Effector memory CD4-positive, alpha-beta T cell (primary cell): ENCODE data around the gene HABP2.

ENCODE experiments used
- DNase-seq, 3 donors: peaks; one replicate each; pipeline ENCODE4 v3.0.0-alpha.2; 2020
- H3K27ac ChIP-seq: 2 replicates; pipeline ENCODE4 v1.7.0; 2013; ENCODE audit warnings: mild to moderate bottlenecking, low read length, moderate library complexity; ENCODE audit not compliant: insufficient read depth, poor library complexity, severe bottlenecking
- H3K27me3 ChIP-seq: replicated peaks from 2 replicates; pipeline ENCODE4 v1.7.0; 2013; ENCODE audit warnings: mild to moderate bottlenecking, low read length; ENCODE audit not compliant: insufficient read depth, control insufficient read depth, poor library complexity, severe bottlenecking
- H3K36me3 ChIP-seq: 2 replicates; pipeline ENCODE4 v1.7.0; 2013; ENCODE audit warnings: mild to moderate bottlenecking, low read length, moderate library complexity; ENCODE audit not compliant: control insufficient read depth, insufficient read depth
- H3K4me1 ChIP-seq: 2 replicates; pipeline ENCODE4 v1.7.0; 2013; ENCODE audit warnings: low read length, mild to moderate bottlenecking; ENCODE audit not compliant: control insufficient read depth, insufficient read depth, poor library complexity, severe bottlenecking
- H3K4me3 ChIP-seq: 2 replicates; pipeline ENCODE4 v1.7.0; 2013; ENCODE audit warnings: low read length, low read depth, mild to moderate bottlenecking; ENCODE audit not compliant: insufficient read depth, poor library complexity, severe bottlenecking
- H3K9me3 ChIP-seq: 2 replicates; pipeline ENCODE4 v1.7.0; 2013; ENCODE audit warnings: mild to moderate bottlenecking, low read length, moderate library complexity; ENCODE audit not compliant: control insufficient read depth

Gene HABP2

GRCh38 chr10:113538151-113538550, 14.7 kb upstream of the HABP2 start:
- Histone ChIP-seq H3K4me3 (no peak overlapping the region), H3K27ac (no peak overlapping the region), H3K36me3 (no peaks in the 10 kb centered on the region), H3K4me1 (no peaks in the 10 kb centered on the region), H3K9me3 (no peaks in the 10 kb centered on the region), H3K27me3 (no peaks in the 10 kb centered on the region)
- no peak for DNase-seq

- H3K36me3 ChIP-seq: no peaks in the 10 kb centered on the region
- no peak for DNase-seq
- no peaks in the 10 kb centered on the region for H3K27me3 ChIP-seq
- no peaks in the 10 kb centered on the region for H3K9me3 ChIP-seq
- H3K4me3 ChIP-seq: no peak overlapping the region
- no peaks in the 10 kb centered on the region for H3K4me1 ChIP-seq
- H3K27ac ChIP-seq: no peak overlapping the region
These were observed 13.1 kb upstream of the HABP2 start for GRCh38 chr10:113539789-113540188.

GRCh38 chr10:113540845-113541548, 11.9 kb upstream of the HABP2 start:
- DNase-seq: no peak
- H3K4me3 ChIP-seq: no peak overlapping the region
- no peaks in the 10 kb centered on the region for H3K36me3 ChIP-seq
- H3K27me3 ChIP-seq: no peaks in the 10 kb centered on the region
- H3K9me3 ChIP-seq: no peaks in the 10 kb centered on the region
- H3K4me1 ChIP-seq: no peaks in the 10 kb centered on the region
- H3K27ac ChIP-seq: no peak overlapping the region

- no peaks in the 10 kb centered on the region for H3K4me1 ChIP-seq
- no peak for DNase-seq
- H3K36me3 ChIP-seq: no peaks in the 10 kb centered on the region
- H3K27ac ChIP-seq: no peak overlapping the region
- no peak overlapping the region for H3K4me3 ChIP-seq
- no peaks in the 10 kb centered on the region for H3K27me3 ChIP-seq
- H3K9me3 ChIP-seq: no peaks in the 10 kb centered on the region
These were observed 11.3 kb upstream of the HABP2 start for GRCh38 chr10:113541549-113541927.

- Histone ChIP-seq H3K27me3 (no peaks in the 10 kb centered on the region), H3K36me3 (no peaks in the 10 kb centered on the region), H3K27ac (no peak overlapping the region), H3K4me1 (no peaks in the 10 kb centered on the region), H3K4me3 (no peak overlapping the region), H3K9me3 (no peaks in the 10 kb centered on the region)
- no peak for DNase-seq
These were observed 9.5 kb upstream of the HABP2 start for GRCh38 chr10:113543107-113543955.

GRCh38 chr10:113544392-113544791, 8.5 kb upstream of the HABP2 start:
- no peak for DNase-seq
- no peaks in the 10 kb centered on the region for H3K27me3 ChIP-seq
- H3K4me3 ChIP-seq: no peak overlapping the region
- H3K4me1 ChIP-seq: no peaks in the 10 kb centered on the region
- no peaks in the 10 kb centered on the region for H3K9me3 ChIP-seq
- no peaks in the 10 kb centered on the region for H3K36me3 ChIP-seq
- no peak overlapping the region for H3K27ac ChIP-seq

GRCh38 chr10:113547426-113547825, 5.4 kb upstream of the HABP2 start:
- H3K9me3 ChIP-seq: no peaks in the 10 kb centered on the region
- no peak overlapping the region for H3K27ac ChIP-seq
- H3K36me3 ChIP-seq: no peaks in the 10 kb centered on the region
- no peak for DNase-seq
- no peak overlapping the region for H3K4me3 ChIP-seq
- H3K4me1 ChIP-seq: no peaks in the 10 kb centered on the region
- no peaks in the 10 kb centered on the region for H3K27me3 ChIP-seq

GRCh38 chr10:113549856-113550255, 3.0 kb upstream of the HABP2 start:
- Histone ChIP-seq H3K36me3 (no peaks in the 10 kb centered on the region), H3K9me3 (no peaks in the 10 kb centered on the region), H3K4me1 (no peaks in the 10 kb centered on the region), H3K27ac (no peak overlapping the region), H3K27me3 (no peaks in the 10 kb centered on the region), H3K4me3 (no peak overlapping the region)
- DNase-seq: no peak

GRCh38 chr10:113550365-113550764, 2.5 kb upstream of the HABP2 start:
- no peaks in the 10 kb centered on the region for H3K27me3 ChIP-seq
- H3K4me1 ChIP-seq: no peaks in the 10 kb centered on the region
- H3K27ac ChIP-seq: no peak overlapping the region
- H3K9me3 ChIP-seq: no peaks in the 10 kb centered on the region
- H3K4me3 ChIP-seq: no peak overlapping the region
- DNase-seq: no peak
- no peaks in the 10 kb centered on the region for H3K36me3 ChIP-seq

GRCh38 chr10:113552014-113552413, 839 bp upstream of the HABP2 start:
- H3K36me3 ChIP-seq: no peaks in the 10 kb centered on the region
- no peaks in the 10 kb centered on the region for H3K4me1 ChIP-seq
- no peaks in the 10 kb centered on the region for H3K27me3 ChIP-seq

More at GRCh38 chr10:113552014-113552413, 839 bp upstream of the HABP2 start:
- Histone ChIP-seq H3K4me3 (no peak overlapping the region), H3K9me3 (no peaks in the 10 kb centered on the region), H3K27ac (no peak overlapping the region)
- DNase-seq: no peak
